GM20431 (cell line): ENCODE results near the gene RNF121.
"Not testable (repeated sequence)": the region's sequence is repeated elsewhere in the genome, so short reads cannot be mapped to it uniquely, and the experiment has no call there.

Experiments
- in situ Hi-C: fragments of 300-500 bp; cut with MseI, MboI; formaldehyde crosslinking; loops from one replicate; pipeline ENCODE4 v1.15.0; 2020; ENCODE audit warnings: low sequenced_read_pairs; ENCODE audit not compliant: unreplicated experiment

RNF121 gene

DNA sequence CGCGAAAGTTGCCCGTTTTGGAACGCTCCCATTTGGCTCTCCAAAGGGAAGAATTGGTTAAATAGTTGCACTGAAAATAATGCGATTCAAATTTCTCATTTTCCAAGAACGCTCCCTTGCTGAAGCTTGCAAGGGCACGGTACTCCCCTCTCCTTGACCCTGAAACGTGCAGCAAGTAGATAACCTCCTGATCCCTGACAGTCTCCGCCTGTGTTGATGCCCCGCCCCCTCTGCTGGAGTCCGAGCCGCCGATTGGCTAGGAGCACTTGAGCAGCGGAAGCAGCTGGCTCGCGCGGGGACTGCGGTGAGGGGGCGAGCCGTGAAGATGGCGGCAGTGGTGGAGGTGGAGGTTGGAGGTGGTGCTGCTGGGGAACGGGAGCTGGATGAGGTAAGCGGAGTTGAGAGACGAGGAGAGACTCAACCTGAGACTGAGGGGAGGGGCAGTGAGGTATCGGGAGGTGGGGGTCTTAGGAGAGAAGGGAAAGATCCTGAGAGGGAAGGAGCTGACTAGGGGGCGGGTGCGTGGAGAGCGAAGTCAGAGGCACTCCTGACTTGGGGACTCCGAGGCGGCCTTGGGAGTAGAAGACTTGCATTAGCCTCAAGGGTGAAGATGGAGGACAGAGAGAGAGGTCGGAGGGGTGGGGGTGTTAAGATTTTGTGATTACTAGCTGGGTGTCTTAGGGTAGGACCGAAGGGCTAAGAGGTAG is at the start of gene RNF121:
Gene RNF121, plus strand, starts transcription at position 310 of the 707 bp plus-strand sequence. Its CDS starts 16 bp downstream, at position 326.
- in situ Hi-C loops = no loop called here

DNA sequence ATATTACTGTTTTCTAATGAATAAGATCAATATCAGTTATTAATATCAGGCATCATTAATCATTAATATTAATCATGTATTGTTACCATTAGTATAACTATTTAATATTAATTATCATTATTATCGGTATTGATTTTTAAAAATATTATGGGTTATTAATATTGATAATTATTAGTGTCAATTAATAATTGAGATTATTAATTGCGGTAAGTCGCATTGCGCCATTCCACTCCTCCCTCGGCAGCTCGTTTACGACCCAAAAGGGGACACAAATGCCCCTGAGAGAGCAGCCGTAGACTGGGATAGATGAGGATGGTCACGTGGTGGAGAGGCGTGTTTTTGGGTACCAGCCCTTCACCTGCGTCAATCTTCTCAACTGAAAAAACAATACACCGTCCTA is 43.0 kb upstream of the RNF121 start:
- in situ Hi-C loops = not testable (repeated sequence)

DNA sequence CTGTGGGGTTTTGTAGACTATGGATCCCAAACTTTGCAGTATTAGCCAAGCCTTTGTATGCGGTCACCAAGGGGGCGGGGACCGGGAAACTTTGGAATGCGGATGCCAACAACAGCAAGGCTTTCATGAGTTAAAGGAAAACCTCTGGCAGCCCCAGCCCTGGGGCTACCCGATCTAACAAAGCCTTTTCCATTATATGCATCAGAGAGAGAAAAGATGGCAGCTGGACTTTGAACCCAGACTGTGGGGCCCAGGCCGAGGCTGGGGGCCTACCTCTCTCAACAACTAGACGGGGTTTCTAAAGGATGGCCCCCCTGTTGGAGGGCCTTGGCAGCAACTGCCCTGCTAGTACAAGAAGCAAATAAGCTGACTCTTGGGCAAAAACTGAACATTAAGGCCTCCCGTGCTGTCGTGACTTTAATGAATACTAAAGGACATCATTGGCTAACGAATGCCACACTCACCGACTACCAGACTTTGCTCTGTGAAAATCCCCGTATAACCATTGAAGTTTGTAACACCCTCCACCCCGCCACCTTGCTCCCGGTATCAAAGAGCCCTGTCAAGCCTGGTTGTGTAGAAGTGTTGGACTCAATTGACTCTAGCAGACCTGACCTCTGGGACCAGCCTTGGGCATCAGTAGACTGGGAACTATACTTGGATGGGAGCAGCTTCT is 40.4 kb upstream of the RNF121 start:
- in situ Hi-C loops = not testable (repeated sequence)

GRCh38 chr11:71889181-71889872 is 39.5 kb upstream of the RNF121 start:
- in situ Hi-C loops = not testable (repeated sequence)

DNA sequence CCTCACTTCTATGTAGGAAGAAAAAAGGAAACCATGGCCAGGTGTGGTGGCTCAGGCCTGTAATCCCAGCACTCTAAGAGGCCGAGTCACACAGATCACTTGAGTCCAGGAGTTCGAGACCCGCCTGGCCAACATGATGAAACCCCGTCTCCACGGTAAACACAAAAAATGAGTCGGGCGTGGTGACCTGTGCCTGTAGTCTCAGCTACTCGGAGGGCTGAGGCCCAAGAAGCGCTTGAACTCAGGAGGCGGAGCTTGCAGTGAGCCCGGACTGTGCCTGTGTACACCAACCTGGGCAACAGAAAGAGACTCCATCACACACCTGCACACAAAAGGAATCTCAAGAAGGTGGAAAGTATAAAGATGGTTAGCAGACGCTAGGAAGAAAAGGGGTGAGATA is 32.9 kb upstream of the RNF121 start:
- in situ Hi-C loops = no loop called here

GRCh38 chr11:71901137-71901536 is 27.7 kb upstream of the RNF121 start:
- in situ Hi-C loops = not testable (repeated sequence)

DNA sequence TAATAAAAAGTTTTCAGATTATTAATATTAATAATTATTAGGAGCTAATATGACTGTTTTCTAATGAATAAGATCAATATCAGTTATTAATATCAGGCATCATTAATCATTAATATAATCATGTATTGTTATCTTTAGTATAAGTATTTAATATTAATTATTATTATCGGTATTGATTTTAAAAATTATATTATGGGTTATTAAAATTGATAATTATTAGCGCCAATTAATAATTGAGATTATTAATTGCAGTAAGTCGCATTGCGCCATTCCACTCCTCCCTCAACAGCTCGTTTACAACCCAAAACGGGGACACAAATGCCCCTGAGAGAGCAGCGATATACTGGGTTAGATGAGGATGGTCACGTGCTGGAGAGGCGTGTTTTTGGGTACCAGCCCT is 20.6 kb upstream of the RNF121 start:
- in situ Hi-C loops = no loop called here

DNA sequence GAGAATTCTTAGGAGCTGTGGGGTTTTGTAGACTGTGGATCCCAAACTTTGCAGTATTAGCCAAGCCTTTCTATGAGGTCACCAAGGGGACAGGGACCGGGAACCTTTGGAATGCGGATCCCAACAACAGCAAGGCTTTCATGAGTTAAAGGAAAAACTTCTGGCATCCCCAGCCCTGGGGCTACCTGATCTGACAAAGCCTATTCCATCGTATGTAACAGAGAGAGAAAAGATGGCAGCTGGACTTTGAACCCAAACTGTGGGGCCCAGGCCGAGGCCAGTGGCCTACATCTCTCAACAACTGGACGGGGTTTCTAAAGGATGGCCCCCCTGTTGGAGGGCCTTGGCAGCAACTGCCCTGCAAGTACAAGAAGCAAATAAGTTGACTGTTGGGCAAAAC is 18.1 kb upstream of the RNF121 start:
- in situ Hi-C loops = not testable (repeated sequence)

DNA sequence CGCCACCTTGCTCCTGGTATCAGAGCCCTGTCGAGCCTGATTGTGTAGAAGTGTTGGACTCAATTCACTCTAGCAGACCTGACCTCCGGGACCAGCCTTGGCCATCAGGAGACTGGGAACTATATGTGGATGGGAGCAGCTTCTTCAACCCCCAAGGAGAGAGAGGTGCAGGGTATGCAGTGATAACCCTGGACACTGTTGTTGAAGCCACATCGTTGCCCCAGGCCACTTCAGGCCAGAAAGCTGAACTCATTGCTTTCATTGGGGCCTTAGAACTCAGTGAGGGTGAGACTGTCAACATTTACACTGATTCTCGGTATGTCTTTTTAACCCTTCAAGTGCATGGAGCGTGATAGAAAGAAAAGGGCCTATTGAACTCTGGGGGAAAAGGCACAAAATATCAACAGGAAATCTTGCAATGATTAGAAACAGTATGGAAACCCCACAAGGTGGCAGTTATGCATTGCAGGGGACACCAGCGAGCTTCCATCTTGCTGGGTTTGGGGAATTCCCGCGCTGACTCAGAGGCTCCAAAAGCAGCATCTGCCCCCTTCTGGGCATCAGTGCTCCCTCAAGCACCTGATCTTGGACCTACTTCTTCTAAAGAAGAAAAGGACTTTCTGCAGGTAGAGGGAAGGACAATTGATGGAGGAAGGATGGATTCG is 17.4 kb upstream of the RNF121 start:
- in situ Hi-C loops = not testable (repeated sequence)

GRCh38 chr11:71911986-71912340 is 16.9 kb upstream of the RNF121 start:
- in situ Hi-C loops = not testable (repeated sequence)

- in situ Hi-C loops = no loop called here
These were observed 14.9 kb upstream of the RNF121 start for GRCh38 chr11:71913756-71914526.

DNA sequence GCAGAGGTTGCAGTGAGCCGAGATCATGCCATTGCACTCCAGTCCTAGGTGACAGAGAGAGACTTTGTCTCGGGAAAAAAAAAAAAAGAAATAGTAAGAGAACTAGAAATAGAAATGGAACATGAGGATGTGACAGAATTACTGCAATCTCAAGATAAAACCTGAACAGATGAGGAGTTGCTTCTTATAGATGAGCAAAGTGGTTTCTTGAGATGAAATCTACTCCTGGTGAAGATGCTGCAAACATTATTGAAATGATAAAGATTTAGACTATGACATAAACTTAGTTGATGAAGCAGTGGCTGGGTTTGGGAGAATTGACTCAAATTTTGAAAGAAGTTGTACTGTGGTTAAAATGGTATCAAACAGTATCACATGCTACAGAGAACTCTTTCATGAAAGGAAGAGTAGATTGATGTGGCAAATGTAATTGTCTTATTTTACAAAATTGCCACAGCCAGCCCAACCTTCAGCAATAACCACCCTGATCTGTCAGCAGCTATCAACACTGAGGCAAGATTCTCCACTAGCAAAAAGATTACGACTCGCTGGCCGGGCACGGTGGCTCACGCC is 14.1 kb upstream of the RNF121 start:
- in situ Hi-C loops = no loop called here

DNA sequence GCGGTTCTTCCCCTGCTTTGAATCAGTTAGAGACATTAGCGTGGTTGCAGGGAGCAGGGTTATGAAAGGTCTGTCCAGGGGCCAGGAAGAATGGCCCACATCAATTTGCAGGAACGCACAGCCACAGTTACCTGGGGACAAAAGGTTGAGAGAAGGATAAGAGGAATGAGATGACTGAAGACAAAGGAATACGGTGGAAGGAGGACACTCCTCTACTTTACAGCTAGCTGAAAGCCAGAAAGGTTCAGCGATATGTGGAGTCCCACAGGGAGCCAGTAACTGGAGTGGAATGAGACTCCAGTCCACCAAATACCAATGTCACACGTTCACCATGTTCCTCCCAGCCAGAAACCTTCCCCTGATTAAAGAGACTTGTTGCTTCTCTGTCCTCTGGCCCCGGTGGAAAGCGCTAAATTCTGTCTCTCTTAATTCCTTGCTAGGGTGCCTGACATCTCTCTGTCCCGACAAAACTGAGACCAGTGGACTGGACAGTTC is 11.2 kb upstream of the RNF121 start:
- in situ Hi-C loops = no loop called here

GRCh38 chr11:71927820-71928736 is 768 bp upstream of the RNF121 start, which contains the start of gene XNDC1N:
XNDC1N (minus strand) TSS chr11:71928594; CDS start chr11:71923353, 5,241 bp downstream.
- in situ Hi-C loops = no loop called here

DNA sequence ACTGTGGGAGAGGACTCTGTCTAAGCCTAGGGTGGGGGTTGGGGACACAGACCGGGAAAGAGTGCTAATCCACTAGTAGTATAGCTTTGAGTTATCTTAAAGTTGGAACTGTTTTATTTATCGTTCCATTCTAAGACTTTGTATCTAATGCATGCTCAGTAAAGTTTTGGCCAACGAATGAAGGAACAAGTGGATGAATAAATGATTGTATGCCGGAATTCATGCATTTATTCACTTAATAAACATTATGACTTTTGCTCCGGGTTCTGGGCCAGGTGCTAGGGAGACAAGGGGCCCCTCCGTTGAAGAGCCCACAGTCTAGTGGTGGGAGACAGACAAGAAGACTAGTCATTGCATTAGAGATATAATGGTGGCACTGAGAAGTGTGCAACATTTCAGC is 645 bp downstream of the RNF121 start:
- in situ Hi-C loops = no loop called here

DNA sequence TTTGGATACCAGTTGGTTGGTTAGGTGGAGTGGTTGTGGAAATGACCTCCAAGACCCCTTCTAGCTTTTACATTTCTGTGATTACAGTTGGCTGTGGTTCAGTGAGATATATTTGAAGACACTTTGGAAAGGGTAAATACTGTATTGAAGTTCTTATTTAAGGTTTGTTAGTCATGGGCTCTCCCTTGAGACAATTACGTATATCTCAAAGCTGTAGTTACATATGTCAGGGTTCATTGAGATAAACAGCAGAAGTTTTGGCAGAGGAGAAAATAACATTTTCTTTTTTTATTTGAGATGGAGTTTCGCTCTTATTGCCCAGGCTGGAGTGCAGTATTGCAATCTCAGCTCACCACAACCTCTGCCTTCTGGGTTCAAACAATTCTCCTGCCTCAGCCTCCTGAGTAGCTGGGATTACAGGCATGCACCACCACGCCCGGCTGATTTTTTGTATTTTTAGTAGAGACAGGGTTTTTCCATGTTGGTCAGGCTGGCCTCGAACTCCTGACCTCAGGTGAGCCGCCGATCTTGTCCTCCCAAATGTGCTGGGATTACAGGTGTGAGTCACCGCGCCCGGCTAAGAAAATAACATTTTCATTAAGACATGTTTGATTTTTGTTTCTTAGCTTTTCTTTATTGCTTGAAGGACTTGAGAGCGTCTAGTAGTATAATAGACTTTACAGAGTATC is 1.9 kb downstream of the RNF121 start:
- in situ Hi-C loops = no loop called here

DNA sequence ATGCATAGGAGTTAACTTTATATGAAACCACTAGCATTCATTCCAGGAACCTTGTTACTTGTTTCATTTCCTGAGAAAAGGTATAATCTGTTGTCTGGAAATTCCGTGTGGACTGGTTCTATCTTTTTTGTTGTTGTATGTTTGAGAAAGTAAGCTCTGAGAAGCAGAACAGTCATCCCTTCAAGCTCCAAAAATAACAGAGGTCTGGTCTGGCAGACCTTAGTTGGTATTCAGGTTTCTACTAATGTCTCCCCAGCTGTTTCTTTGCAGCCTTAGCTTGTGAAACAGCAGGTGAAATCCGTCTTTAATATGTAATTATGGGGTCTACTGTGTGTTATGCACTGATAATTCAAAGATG is 2.4 kb downstream of the RNF121 start:
- in situ Hi-C loops = no loop called here
